ENCODE measurements around the gene NDUFC2. TPM values are rescaled to one million over a fixed set of nuclear protein-coding genes. Genes with fewer than 3 reads are reported as not detected.
"Not testable (repeated sequence)": the region's sequence is repeated elsewhere in the genome, so short reads cannot be mapped to it uniquely, and the experiment has no call there.

Gene NDUFC2
- polyA plus RNA-seq, 3 donors: 111 to 327 (median 210) TPM

DNA sequence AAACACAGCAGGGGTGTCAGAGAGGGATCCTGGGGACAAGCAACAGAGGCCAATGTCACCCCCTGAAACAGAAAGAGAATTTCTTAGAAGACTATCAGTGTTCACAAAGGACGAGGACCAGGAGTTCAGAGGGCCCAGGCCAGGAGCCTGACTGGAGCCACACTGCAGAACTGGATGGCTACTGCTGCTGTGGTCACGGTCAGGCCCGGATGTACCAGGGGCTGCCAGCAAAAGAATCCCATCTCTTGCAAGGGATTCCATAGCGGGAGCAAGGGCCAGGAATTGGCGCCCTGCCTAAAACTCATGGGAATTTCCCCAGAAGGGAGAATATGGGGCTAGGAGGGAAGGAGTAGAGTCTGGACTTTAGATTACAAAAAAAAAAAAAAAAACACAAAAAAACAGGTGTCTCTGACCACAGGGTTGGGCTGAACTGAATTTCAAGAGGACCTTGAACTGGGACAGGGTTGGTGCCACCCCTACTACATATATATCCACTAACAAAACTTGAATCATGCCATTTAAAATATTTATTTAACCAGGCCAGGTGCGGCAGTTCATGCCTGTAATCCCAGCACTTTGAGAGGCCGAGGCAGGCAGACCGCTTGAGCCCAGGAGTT lies 40.9 kb downstream of the NDUFC2 start:
- 47 to 83% (median 81%) methylated on average over 8 of the region's 8 CpGs for WGBS, 3 donors
- H3K27ac ChIP-seq (ENCODE audit: low read depth, low read length): no peak overlapping the region

DNA sequence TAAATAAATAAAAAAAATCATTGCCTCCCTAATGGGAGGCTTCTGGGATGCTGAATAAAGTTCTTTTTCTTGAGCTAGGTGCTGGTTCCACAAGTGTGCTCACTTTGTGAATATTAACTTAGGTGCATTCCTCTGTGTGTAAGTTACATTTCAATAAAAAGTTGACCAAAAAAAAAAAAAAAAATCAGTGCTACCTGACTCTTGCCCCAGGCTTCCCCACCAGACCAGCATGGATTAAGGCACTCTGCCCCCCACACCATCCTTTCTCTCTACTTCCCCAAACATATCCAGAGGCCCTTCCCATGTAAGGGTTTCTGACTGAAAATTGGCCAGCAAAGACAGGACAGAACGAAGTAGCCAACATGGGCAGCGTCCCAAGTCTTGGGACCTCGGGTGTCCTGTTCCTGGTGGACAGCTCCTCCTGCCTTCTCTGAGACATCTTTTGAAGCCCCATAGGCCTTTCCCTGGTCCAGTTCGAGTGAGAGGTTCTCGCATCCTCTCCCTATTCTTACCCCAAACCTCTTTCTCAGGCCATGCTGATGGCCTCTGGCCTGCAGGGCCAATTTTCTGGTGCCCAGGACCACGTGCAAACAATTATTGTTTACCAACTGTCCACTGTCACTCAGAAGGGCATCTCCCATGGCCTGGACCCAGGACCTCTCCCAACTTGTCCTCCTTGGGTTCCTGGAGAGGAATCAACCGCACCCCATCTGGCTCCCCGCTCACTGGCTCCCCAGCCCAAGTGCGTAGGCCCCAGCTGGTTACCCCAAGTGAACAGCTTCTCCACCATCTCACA lies 41.6 kb downstream of the NDUFC2 start:
- no peak overlapping the region for H3K27ac ChIP-seq (ENCODE audit: low read depth, low read length)
- WGBS, 3 donors: 64 to 86% (median 83%) methylated on average over 9 of the region's 9 CpGs

DNA sequence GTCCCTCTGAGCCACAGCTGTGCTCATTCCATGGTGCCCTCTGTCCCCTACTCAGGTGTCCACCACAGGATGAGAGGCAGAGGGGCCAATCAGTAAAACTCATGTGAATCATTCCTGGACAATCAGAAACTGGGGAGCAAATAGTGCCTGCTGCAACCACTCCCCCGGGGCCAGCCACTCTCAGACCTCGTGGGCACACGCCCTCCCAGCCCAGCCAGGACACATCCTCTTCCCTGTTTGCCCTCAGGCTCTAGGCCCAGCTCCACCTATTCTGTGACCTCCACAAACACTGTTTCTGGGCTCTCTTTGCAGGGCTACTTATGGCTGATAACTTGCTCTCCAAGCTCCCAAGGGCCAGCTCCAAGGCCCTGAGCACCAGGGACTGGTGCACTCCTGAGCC lies 42.6 kb downstream of the NDUFC2 start:
- H3K27ac ChIP-seq (ENCODE audit: low read depth, low read length): no peak overlapping the region
- 25 to 59% (median 43%) methylated on average over 3 of the region's 3 CpGs for WGBS, 3 donors

DNA sequence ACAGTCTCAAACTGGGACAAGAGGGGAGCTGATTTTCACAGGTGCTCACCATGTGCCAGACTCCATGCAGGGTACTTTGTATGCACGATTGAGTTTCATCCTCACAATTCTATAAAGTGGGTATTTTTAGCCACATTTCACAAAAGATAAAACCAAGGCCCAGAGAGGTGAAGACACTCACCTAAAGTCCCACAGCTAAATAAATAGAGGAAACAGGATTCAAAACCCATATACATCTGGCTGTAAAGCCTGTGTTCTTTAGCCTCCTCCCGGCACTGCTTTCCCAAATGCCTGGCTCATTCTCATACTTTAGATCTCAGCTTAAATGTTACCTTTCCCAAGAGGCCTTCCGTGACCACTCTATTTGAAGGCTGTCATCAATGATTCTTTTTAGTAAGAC lies 43.3 kb downstream of the NDUFC2 start:
- H3K27ac ChIP-seq (ENCODE audit: low read depth, low read length): no peak overlapping the region
- 71 to 88% (median 86%) methylated on average over 3 of the region's 3 CpGs for WGBS, 3 donors

DNA sequence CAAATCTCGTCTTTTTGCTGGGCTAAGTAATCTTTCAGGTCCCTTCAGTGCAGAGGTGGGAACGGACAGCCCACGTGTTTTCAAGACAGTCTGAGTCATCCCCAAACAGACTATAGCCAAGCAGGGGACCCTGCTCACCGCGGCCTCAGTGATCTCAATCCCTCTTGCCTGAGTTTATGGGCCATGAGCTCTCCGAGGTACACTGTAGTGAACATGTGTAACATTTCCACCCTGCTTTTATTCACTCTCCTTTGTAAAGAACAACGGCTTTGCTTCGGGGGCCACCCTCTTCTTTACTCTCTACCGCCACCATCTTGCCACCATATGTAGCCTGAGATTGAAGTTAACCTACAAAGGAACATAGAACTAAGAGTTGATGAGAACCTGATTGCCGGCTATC lies 45.0 kb downstream of the NDUFC2 start:
- no peak overlapping the region for H3K27ac ChIP-seq (ENCODE audit: low read depth, low read length)
- WGBS, 3 donors: 69 to 87% (median 79%) methylated on average over 10 of the region's 10 CpGs

- H3K27ac ChIP-seq (ENCODE audit: low read depth, low read length): no peak overlapping the region
- WGBS, 3 donors: 31 to 79% (median 65%) methylated on average over 4 of the region's 4 CpGs
Observed at GRCh38 chr11:78033040-78033439, 46.6 kb downstream of the NDUFC2 start.

- H3K27ac ChIP-seq (ENCODE audit: low read depth, low read length): no peak overlapping the region
Observed at GRCh38 chr11:78032090-78032489, 47.6 kb downstream of the NDUFC2 start.

DNA sequence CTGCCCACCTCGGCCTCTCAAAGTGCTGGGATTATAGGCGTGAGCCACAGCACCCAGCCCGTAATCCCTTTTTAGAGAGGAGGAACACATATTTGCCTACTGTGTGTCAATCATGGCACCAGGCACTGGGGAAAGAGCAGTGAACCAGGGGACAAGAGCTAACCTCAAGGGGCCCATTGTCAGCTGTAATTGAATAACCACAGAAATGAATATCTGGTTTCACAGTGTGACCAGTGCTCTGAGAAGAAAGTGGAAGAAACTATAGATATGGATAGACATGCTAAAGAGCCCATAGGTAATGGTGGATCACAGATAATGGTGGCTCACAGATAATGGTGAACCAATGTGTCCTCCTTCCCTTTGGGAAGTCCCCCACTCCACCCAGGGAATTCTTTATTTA lies 48.0 kb downstream of the NDUFC2 start:
- no peak overlapping the region for H3K27ac ChIP-seq (ENCODE audit: low read depth, low read length)
- WGBS, 3 donors: 89 to 94% (median 90%) methylated on average over 3 of the region's 3 CpGs

- H3K27ac ChIP-seq (ENCODE audit: low read depth, low read length): no peak overlapping the region
Observed at GRCh38 chr11:78030429-78031325, 49.0 kb downstream of the NDUFC2 start.

DNA sequence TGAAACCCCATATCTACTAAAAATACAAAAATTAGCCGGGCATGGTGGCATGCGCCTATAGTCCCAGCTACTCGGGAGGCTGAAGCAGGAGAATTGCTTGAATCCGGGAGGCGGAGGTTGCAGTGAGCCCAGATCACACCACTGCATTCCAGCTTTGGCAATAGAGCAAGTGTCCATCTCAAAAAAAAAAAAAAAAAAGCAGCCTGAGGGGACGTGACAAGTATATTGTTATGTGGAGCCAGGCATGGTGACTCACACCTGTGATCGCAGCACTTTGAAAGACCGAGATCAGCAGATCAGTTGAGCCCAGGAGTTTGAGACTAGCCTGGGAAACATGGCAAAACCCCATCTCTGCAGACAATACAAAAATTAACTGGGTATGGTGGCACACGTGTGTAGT lies 51.2 kb downstream of the NDUFC2 start:
- not testable (repeated sequence) for H3K27ac ChIP-seq (ENCODE audit: low read depth, low read length)
- 74 to 92% (median 86%) methylated on average over 9 of the region's 9 CpGs for WGBS, 3 donors

More at GRCh38 chr11:78030429-78031325, 49.0 kb downstream of the NDUFC2 start:
- WGBS, 3 donors: 25 to 34% (median 29%) methylated on average over 7 of the region's 7 CpGs

GRCh38 chr11:78027759-78028158 lies 51.9 kb downstream of the NDUFC2 start:
- WGBS, 3 donors: 80 to 97% (median 91%) methylated on average over 2 of the region's 2 CpGs
- H3K27ac ChIP-seq (ENCODE audit: low read depth, low read length): no peak overlapping the region

- no peak overlapping the region for H3K27ac ChIP-seq (ENCODE audit: low read depth, low read length)
Observed at GRCh38 chr11:78025378-78025777, 54.3 kb downstream of the NDUFC2 start.

- H3K27ac ChIP-seq (ENCODE audit: low read depth, low read length): no peak overlapping the region
- 51 to 77% (median 70%) methylated on average over 7 of the region's 7 CpGs for WGBS, 3 donors
Observed at GRCh38 chr11:78023426-78023825, 56.2 kb downstream of the NDUFC2 start.

DNA sequence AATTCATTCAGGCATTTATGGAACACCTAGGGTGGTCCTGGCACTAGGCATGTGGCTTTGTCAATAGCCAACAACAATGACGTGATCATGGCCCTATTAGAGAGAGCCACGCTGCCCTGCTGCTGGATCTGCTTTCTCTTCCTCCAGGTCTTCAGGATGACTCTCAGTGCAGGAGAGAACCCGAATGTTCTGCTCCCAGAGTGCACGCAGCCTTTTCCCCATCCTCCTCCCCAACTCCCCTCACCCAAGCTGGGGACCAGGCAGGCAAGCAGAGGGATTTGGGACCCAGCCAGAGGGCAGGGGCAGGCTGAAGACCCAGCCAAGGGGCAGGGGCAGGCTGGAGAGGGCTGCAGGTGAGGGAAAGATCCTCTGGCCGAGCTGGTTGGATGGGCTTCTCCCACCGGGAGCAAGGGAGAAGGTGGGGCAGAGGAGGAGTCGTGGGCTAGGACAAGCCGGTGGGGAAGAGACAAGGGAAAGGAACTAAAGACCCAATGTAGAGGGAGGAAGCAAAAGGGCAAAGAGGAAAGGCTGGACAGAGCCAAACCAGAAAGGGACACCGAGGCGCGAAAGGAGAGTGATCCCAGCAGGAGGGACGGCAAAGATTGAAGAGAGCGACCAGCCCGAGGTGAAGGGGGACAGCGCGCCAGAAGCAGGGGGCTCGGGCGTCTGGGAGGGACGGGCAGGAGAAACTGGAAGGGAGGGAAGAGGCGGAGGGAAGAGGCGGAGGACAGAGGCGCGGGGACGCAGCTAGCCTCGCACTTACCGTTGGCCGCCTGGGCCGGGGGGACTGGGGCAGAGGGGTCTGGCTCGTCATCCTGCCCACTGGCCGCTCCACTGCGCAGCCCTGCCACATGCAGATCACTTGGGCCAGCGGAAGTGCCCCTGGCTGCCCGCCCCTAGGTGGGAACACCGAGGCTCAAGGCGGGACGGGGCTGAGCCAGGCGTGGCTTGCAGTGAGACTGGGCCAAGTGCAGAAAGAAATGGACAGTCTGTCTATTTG lies 57.0 kb downstream of the NDUFC2 start, which contains the start of gene KCTD14:
Gene KCTD14 (minus strand): TSS at position 880 of the 1,000 bp plus-strand sequence. CDS start 27 bp downstream, at position 853.
- 8 to 16% (median 14%) methylated on average over 36 to 37 of the region's 37 CpGs for WGBS, 3 donors
- no peak within 1 kb of the TSS for H3K27ac ChIP-seq (ENCODE audit: low read depth, low read length)

- no peak overlapping the region for H3K27ac ChIP-seq (ENCODE audit: low read depth, low read length)
- WGBS, 3 donors: 52 to 84% (median 83%) methylated on average over 6 of the region's 6 CpGs
Observed at GRCh38 chr11:78021611-78022010, 58.1 kb downstream of the NDUFC2 start.

DNA sequence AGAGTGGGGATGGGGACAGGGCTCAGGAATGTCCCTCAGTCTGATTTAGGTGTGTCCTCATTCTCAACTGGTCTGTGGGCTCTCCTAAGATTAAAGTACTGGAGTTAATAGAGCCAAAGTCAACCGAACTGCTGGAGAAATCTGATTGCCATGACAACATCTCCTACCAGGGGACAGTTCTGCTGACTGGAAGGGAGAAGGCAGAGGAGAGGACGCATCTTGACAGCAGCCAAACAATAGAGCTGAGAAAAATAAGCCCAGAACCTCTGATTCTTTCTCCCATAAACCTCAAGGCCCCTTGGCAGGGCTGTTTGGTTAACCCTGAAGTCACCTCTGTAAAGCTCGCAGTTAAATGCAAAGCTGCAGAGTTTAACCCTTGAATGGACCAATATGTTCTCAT lies 59.4 kb downstream of the NDUFC2 start:
- WGBS, 3 donors: 27 to 53% (median 52%) methylated on average over 3 of the region's 3 CpGs
- H3K27ac ChIP-seq (ENCODE audit: low read depth, low read length): no peak overlapping the region

GRCh38 chr11:78019808-78020207 lies 59.9 kb downstream of the NDUFC2 start:
- 36 to 64% (median 59%) methylated on average over 4 of the region's 4 CpGs for WGBS, 3 donors
- H3K27ac ChIP-seq (ENCODE audit: low read depth, low read length): no peak overlapping the region

Measured in adipose tissue (tissue), 3 donors.